Lung (tissue), 12 donors: ENCODE data around the gene ABCA9. TPM values are rescaled to one million over a fixed set of nuclear protein-coding genes. Genes with fewer than 3 reads are reported as not detected.
A peak's percentile ranks its signal among the peaks of the same experiment; 100 is the strongest.

Experiments
- ATAC-seq: fragments of 200-7000 bp; cut with Tn5 transposase; one replicate; pipeline ENCODE4 v1.9.1; 2020; ENCODE audit warnings: moderate number of reproducible peaks; ENCODE audit not compliant: insufficient read depth, low FRiP score
- DNase-seq, 3 donors: peaks; one replicate each; pipeline ENCODE4 v3.0.0-alpha.2; 2013 to 2017
- H3K27ac ChIP-seq, 2 donors: one replicate each; pipeline ENCODE4 v1.5.1; 2013; ENCODE audit warnings: mild to moderate bottlenecking in 2 of 2, moderate library complexity in 2 of 2, control low read depth in 1 of 2, inconsistent platforms in 1 of 2, low read depth in 1 of 2, low read length in 1 of 2
- H3K27me3 ChIP-seq, 3 donors: one replicate each; pipeline ENCODE4 v1.5.1; 2013; ENCODE audit warnings: low read length in 2 of 3; ENCODE audit not compliant: control insufficient read depth in 3 of 3, insufficient read depth in 3 of 3
- H3K36me3 ChIP-seq, 4 donors: one replicate each; pipeline ENCODE4 v1.5.1; 2013; ENCODE audit warnings: low read length in 4 of 4, mild to moderate bottlenecking in 1 of 4, moderate library complexity in 1 of 4; ENCODE audit not compliant: control insufficient read depth in 4 of 4, insufficient read depth in 4 of 4
- H3K4me1 ChIP-seq, 5 donors: one replicate each; pipeline ENCODE4 v1.5.1; 2013; ENCODE audit warnings: low read length in 5 of 5, mild to moderate bottlenecking in 2 of 5, moderate library complexity in 1 of 5; ENCODE audit not compliant: control insufficient read depth in 5 of 5, insufficient read depth in 5 of 5
- H3K4me3 ChIP-seq: one replicate; pipeline ENCODE4 v1.5.1; 2013; ENCODE audit warnings: mild to moderate bottlenecking, control low read depth, moderate library complexity
- H3K9ac ChIP-seq, 2 donors: one replicate each; pipeline ENCODE4 v1.5.1; 2013; ENCODE audit warnings: low read length in 2 of 2, control low read depth in 1 of 2; ENCODE audit not compliant: insufficient read depth in 1 of 2
- H3K9me3 ChIP-seq, 4 donors: one replicate each; pipeline ENCODE4 v1.5.1; 2013; ENCODE audit warnings: low read length in 3 of 4, mild to moderate bottlenecking in 1 of 4, moderate library complexity in 1 of 4; ENCODE audit not compliant: control insufficient read depth in 4 of 4, insufficient read depth in 3 of 4
- WGBS, 2 donors: extraction: QIAGEN DNeasy Blood & Tissue Kit; methylation state at CpG; one replicate each; pipeline ENCODE4 v1.1.7; 2013; 5-methylcytosine and 5-hydroxymethylcytosine counted together
- polyA plus RNA-seq, 2 donors: library from polyadenylated mRNA; stranded (reverse); fragments of 200-250 nt; gene quantifications; one replicate each; pipeline ENCODE4 v1.2.1, GENCODE V29; 2013
- total RNA-seq, 2 donors: library from RNA; depleted of rRNA in 1 of 2; stranded (reverse); fragments of >200 nt in 1 of 2; gene quantifications; one replicate each; pipeline ENCODE4 v1.2.1, GENCODE V29; 2014 to 2021
- TF ChIP-seq, protein P1 (sequence below): IDR thresholded peaks from 2 replicates; pipeline ENCODE4 v1.5.1; 2012; ENCODE audit warnings: mild to moderate bottlenecking; ENCODE audit errors: control extremely low read depth, extremely low read depth
- donor health status: control.
- donor health status: control.
- donor health status: Bipolar disorder and iron deficiency.
- donor health status: healthy.
- donor health status: DM: yes; HTN: yes; CAD: no.

ABCA9 gene
- total and polyA plus RNA-seq, 4 donors: 0.34 to 24.7 (median 2.8) TPM

DNA sequence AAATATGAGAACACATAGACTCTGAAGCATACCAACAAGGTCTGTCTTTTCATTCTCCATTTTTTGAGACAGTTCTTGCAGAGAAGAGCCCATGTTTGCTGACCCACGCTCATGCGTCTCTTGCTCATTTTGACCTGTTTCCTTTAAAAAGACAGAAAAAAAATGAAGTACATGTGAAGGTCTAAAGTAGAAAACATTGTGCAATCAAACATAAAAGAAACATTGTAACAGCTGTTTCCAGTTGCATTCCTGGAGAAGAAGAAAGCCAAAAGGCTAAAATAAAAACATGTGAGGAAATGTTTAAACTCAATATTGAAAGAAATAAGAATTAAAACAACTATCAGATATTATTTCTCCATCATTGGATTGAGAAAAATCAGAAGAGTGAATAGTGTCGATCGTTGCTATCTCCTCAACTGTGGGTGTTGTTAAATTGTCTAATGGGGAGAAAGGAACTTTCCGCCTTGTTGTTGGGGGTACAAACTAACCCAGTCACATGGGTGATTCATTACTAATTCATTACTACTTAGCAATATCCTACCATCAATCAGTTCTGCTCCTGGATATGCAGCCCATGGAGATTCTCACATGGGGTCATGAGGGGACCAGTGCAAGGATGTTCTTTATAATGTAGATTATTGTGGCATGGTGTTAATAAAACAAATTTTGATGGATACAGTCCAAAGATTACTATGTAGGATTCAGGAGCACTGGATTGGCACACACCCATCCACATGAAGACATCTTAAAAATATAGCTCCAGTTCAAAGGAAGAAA, 9.5 kb downstream of the ABCA9 start:
- TF ChIP-seq, protein P1, sequence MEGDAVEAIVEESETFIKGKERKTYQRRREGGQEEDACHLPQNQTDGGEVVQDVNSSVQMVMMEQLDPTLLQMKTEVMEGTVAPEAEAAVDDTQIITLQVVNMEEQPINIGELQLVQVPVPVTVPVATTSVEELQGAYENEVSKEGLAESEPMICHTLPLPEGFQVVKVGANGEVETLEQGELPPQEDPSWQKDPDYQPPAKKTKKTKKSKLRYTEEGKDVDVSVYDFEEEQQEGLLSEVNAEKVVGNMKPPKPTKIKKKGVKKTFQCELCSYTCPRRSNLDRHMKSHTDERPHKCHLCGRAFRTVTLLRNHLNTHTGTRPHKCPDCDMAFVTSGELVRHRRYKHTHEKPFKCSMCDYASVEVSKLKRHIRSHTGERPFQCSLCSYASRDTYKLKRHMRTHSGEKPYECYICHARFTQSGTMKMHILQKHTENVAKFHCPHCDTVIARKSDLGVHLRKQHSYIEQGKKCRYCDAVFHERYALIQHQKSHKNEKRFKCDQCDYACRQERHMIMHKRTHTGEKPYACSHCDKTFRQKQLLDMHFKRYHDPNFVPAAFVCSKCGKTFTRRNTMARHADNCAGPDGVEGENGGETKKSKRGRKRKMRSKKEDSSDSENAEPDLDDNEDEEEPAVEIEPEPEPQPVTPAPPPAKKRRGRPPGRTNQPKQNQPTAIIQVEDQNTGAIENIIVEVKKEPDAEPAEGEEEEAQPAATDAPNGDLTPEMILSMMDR: no peak
- no peak for ATAC-seq

DNA sequence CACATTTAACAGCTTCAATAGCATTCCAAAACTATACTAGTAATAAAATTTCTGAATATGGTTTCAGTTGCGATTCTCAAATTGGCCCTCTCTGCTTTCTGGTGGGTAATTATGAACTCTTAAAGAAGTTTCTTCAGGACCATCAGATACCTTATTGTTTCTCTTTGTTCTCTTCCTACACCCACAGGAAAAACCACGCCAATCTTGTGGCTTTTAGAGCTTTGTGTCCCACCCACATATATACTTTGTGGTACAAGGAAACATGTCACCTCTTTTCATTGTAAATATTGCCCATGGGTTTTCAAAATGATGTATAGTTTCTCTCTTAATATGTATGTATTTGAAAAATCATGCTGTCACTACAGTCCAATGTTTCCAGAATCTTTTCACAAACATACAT, 12.1 kb downstream of the ABCA9 start:
- H3K4me1 ChIP-seq: peaks cover 0 to 10% (median 0%) of the 10 kb centered on the region in 5 donors
- peaks cover 0 to 3% (median 0%) of the 10 kb centered on the region in 4 donors for H3K36me3 ChIP-seq
- no peaks in the 10 kb centered on the region for H3K27me3 ChIP-seq
- 78 to 82% methylated on average over 2 of the region's 2 CpGs for WGBS, 2 donors
- H3K4me3 ChIP-seq: no peak overlapping the region
- H3K9ac ChIP-seq: no peak overlapping the region
- TF ChIP-seq, protein P1: no peak
- peaks cover 0 to 3% (median 0%) of the 10 kb centered on the region in 4 donors for H3K9me3 ChIP-seq
- DNase-seq (no peak), ATAC-seq (no peak)
- peak overlapping the region in 1 of 2 donors; percentile 17 for H3K27ac ChIP-seq

More for the DNA sequence above, 9.5 kb downstream of the ABCA9 start:
- H3K27me3 ChIP-seq: no peaks in the 10 kb centered on the region
- peaks cover 0 to 6% (median 0%) of the 10 kb centered on the region in 4 donors for H3K9me3 ChIP-seq
- no peak overlapping the region for H3K4me3 ChIP-seq
- peak in 2 of 3 donors; percentile 49 to 70 for DNase-seq
- no peak overlapping the region for H3K9ac ChIP-seq
- H3K4me1 ChIP-seq: peaks cover 0 to 10% (median 0%) of the 10 kb centered on the region in 5 donors
- 62 to 73% methylated on average over 5 of the region's 5 CpGs for WGBS, 2 donors
- no peak overlapping the region for H3K27ac ChIP-seq
- H3K36me3 ChIP-seq: no peaks in the 10 kb centered on the region

DNA sequence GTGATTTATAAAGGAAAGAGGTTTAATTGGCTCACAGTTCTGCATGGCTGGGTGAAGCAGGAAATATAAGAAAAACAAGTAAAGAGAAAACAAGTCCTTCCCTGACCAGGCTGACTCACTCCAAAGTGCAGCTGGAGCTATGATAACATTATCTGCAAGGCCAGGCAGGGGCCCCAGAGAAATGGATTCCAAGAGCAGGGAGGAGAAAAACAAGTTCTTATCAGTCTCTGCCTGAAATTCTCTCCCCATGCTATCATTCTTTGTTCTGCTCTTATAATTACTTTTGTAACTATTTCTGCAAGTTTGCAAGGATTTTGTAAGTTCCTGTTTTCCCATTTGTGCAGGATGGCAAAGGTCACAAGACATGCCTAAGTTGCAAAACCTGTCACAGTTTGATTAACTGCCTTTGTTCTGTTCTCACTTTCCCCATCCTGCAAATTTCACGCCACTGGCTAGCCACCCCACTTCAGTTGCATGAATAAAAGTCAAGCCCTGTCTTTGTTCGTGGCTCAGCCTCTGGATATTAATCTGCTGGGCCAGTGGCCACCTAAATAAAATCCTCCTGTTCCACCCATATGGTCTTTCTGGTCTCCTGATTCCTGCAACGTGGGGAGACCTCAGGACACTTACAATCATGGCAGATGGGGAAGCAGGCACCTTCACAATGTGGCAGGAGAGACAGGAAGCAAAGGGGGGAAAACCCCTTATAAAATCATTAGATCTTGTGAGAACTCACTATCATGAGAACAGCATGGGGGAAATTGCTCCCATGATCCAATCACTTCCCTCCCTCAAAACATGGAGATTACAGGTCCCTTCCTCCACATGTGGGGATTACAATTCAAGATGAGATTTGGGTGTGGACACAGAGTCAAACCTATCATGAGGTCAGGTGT, 13.1 kb downstream of the ABCA9 start:
- TF ChIP-seq, protein P1: no peak
- DNase-seq (peak; percentile 64 to 82 (median 81)), ATAC-seq (peak; percentile 19)
- Histone ChIP-seq H3K27me3 (no peaks in the 10 kb centered on the region), H3K36me3 (peaks cover 0 to 11% (median 0%) of the 10 kb centered on the region in 4 donors), H3K27ac (peak overlapping the region; percentile 61 to 67), H3K4me1 (peaks cover 0 to 10% (median 0%) of the 10 kb centered on the region in 5 donors), H3K9me3 (peaks cover 0 to 5% (median 1%) of the 10 kb centered on the region in 4 donors), H3K4me3 (no peak overlapping the region), H3K9ac (no peak overlapping the region)
- 16 to 24% methylated on average over 3 of the region's 3 CpGs for WGBS, 2 donors
